GM21381 (cell line): ENCODE data around the gene TYW1.
"Not testable (repeated sequence)": the region's sequence is repeated elsewhere in the genome, so short reads cannot be mapped to it uniquely, and the experiment has no call there.

Experiments used
- ATAC-seq: cut with Tn5 transposase; IDR thresholded peaks from one replicate; pipeline ENCODE4 v1.9.1; 2021; ENCODE audit warnings: mild to moderate bottlenecking, moderate library complexity; ENCODE audit not compliant: unreplicated experiment

The TYW1 gene

GRCh38 chr7:67184912-67185659 lies 188.5 kb downstream of the TYW1 start:
- ATAC-seq: peak; percentile 36

DNA sequence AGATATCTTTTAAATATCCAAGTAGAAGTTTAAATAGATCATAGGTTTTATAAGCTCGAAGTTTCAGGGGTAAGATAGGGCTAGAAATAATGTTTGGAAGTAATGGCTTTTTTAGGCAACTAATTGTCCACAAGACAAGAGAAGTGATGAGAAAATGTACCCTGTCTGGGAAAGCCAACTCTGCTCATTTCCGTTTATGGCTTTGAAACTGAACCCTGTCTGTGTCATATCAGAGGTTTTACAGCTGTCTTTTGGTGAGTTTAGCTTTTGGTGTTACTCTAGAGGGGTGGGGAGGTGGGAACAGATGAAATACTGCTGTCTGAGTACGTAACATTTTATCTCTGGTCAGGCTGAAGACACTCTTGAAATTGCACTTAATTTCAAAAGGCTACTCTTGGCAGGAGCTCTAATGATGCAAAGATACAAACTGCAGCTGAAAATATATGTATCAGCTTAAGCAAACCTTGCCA lies 189.1 kb downstream of the TYW1 start:
- peak; percentile 92 for ATAC-seq

GRCh38 chr7:67189160-67189559 lies 192.5 kb downstream of the TYW1 start:
- ATAC-seq: not testable (repeated sequence)

GRCh38 chr7:67189801-67190465 lies 193.3 kb downstream of the TYW1 start:
- not testable (repeated sequence) for ATAC-seq

- ATAC-seq: not testable (repeated sequence)
Observed at GRCh38 chr7:67191002-67191720, 194.5 kb downstream of the TYW1 start.

DNA sequence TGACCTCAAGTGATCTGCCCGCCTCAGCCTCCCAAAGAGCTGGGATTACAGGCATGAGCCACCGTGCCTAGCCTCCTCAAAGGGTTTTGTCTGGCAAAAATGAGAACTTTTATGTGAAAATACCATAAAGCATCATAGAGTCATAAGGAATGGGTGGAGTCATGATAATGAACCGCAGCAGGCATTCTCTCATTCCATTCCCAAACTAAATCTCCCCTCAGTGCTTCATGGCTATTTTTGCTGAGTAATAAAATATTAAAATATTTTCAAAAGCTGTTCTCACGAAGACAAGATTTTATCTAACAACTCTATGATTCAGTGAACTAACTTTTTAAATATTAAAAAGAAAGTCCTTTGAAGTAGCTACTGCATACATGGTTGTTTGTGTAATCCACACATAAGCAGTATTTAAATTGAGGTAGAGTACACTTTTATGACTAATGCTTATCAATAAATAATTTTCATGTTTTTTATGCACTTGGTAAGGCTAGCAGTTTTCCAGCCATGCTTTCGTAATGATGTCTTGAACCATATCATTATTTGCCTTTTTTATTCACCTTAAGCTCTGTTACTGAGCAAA lies 195.6 kb downstream of the TYW1 start:
- ATAC-seq: not testable (repeated sequence)

DNA sequence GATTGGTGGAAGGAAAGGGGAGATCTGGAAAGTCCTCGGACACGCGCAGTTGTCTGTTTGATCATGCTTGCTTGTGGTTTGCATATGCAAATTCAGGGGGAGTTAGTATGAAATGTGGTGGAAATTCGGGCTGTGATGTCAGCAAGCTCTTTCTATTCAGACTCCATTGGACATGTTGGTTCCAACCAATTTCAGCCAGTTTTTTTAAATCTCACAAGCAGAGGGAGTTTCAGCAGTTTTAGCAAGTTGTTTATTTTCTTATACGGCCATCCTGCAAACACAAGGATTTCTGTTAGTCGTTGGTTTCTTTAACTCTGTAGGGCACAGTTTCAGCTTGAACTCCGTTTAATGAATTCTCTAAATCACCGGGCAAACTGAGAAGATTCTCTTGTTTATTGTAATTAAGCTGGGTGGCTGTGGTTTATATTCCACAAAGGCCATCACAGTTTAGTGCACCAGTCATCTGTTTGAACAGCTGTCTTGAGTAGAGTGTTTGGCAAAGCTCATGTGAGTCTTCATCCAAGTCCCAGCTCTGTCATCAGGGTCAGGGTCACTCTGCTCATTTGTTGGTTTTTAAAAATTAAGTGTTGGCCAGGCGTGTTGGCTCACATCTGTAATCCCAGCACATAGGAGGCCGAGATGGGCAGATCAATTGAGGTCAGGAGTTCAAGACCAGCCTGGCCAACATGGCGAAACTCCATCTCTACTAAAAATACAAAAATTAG lies 196.4 kb downstream of the TYW1 start:
- not testable (repeated sequence) for ATAC-seq

- ATAC-seq: not testable (repeated sequence)
Observed at GRCh38 chr7:67196176-67196575, 199.5 kb downstream of the TYW1 start.

DNA sequence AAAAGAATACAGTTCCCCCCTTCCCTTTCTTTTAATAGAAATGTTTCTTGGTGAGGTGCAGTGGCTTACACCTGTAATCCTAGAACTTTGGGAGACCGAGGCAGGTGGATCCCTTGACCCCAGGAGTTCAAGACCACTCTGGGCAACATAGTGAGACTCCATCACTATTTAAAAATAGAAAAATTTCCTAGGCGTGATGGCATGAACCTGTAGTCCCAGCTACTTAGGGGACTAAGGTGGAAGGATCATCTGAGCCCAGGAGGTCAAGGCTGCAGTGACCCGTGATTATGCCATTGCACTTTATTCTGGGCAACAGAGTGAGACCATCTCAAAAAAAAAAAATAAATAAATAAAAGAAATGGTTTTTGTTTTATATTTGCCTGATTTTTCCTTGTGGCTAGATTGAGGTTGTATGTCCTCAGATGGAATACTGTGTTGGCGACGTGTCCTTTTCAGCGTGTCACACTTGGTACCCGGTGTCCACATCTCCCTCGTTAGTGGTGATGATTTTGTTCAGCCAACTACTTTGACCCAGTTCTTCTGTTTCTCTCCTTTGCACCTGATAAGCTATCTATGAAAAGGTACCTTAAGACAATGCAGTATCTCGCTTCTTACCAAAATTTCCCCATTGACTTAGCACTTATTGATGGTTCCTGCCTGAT lies 202.4 kb downstream of the TYW1 start:
- not testable (repeated sequence) for ATAC-seq

- not testable (repeated sequence) for ATAC-seq
Observed at GRCh38 chr7:67205772-67206171, 209.1 kb downstream of the TYW1 start.

GRCh38 chr7:67206452-67206851 lies 209.8 kb downstream of the TYW1 start:
- no peak for ATAC-seq

- ATAC-seq: not testable (repeated sequence)
Observed at GRCh38 chr7:67208656-67209055, 212.0 kb downstream of the TYW1 start.

DNA sequence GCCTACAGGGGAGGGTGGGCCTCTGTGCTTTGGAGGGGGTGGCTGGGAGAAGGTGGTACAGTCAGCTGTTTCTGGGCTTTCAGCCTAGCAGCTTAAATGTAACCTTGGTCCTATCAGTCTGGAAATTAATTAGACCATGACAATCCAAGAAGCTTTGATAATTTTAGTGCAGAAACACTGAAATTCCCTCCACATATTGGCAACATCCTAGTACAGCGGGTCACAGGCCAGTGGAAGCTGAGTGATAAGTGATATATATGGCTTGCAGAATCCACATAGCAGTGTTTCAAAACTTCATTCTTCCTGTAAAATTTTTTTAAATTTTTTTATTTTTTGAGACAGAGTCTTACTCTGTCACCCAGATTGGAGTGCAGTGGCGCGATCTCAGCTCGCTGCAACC lies 212.6 kb downstream of the TYW1 start:
- ATAC-seq: no peak

DNA sequence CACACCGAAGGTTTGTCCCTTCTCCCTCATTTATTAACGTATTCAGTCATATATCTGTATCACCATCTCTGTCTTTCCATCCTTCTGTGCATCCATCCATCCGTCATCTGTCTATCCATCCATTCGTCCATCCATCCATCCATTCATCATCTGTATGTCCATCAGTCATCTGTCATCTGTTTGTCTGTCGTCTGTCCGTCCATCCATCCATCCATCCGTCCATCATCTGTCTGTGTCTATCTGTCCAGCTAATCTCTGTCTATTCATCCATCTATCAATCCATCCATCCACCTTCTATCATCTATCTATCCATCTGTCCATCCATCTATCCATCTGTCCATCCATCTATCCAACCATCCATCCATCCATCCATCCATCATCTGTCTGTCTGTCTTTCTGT lies 213.9 kb downstream of the TYW1 start:
- no peak for ATAC-seq

DNA sequence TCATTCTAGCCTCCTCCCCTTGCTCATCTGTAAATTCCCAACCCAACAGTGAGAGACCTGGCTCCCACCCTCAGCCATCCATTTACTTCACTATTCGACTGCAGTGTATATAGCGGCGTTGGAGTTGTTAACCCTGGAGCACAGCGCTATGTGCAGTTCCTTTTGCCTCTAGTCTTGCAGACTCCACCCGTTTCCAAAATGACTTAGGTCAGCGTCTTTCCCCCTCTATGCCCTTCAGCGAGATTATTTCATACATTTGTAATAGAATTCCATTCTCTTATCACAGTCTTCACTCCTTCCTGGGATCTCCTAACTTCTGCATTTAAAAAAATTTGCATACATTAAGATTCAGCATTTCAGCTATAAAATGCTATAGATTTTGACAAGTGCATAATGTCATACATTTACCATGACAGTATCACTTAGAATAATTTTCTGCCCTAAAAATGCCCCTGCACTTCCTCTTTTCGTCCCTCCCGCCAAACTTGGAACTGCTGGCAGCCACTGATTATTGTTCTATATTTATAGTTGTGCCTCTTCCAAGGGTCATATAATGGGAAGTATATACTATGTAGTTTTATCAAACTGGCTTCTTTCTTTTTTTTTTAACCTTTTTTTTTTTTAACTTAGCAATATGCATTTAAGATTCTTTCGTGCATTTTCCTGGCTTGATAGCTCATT lies 215.2 kb downstream of the TYW1 start:
- ATAC-seq: not testable (repeated sequence)

DNA sequence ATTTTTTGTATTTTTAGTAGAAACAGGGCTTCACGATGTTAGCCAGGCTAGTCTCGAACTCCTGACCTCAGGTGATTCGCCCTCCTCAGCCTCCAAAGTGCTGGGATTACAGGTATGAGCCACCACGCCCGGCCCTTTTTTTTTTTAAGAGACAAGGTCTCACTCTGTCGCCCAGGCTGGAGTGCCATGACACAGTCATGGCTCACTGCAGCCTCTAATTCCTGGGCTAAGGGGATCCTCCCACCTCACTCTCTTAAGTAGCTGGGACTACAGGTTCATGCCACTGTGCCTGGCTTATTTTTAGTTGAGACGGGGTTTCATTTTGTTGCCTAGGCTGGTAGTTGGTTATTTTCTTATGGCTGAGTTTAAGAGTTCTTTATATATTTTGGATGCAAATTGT lies 216.4 kb downstream of the TYW1 start:
- ATAC-seq: not testable (repeated sequence)

DNA sequence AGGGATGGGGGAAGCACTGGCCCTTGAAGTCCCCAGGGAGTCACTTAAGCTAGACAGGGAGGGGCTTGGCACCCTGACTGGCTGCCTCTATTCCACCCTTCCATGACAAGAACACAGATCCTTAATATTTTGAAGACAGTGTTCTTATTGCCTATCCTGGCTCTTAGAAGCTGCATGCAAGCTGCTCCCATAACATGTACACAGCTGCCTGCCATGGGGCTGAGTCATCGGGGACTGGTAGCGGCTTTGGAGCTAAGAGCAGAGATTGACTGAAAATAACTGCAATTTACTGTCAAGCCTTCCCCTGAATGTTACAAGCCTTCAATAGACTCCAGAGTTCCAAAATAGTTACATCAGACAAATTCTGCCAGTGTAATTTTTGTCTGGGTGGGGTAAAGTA lies 226.9 kb downstream of the TYW1 start:
- ATAC-seq: not testable (repeated sequence)

- not testable (repeated sequence) for ATAC-seq
Observed at GRCh38 chr7:67226340-67226907, 229.8 kb downstream of the TYW1 start.

DNA sequence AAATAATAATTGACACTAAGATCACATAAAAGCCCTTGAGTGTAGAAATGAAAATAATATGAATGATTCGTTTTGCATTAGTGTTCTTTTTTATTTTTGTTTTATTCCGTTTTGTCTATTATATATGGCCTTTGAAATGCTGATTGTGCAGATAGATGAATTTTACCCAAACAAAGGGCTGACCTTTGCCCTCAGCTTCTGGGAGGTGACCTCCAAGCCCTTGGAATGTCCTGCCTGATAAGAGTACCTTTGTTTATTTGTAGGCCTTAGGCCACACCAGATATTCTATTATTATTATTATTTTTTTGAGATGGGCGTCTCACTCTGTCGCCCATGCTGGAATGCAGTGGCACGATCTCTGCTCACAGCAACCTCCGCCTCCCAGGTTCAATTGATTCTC lies 230.3 kb downstream of the TYW1 start:
- ATAC-seq: not testable (repeated sequence)
